T47D (cell line): ENCODE data around the gene PSTPIP1.
"Not testable (repeated sequence)": the region's sequence is repeated elsewhere in the genome, so short reads cannot be mapped to it uniquely, and the experiment has no call there.

Experiments used
- DNase-seq, 2 experiments: peaks; one replicate each; pipeline versions ENCODE4 v3.0.0 to v3.0.0-alpha.2; 2011 to 2012; ENCODE audit warnings: low read depth in 1 of 2, low spot score in 1 of 2
- JUND ChIP-seq: IDR thresholded peaks from 2 replicates; pipeline ENCODE4 v1.6.1; 2012; ENCODE audit warnings: low read depth
- in situ Hi-C: cut with HindIII; loops from 2 replicates; pipeline ENCODE4 v1.10.0; 2016; ENCODE audit warnings: low sequenced_read_pairs, low pct_unique_long_range_greater_than_20kb

The PSTPIP1 gene

DNA sequence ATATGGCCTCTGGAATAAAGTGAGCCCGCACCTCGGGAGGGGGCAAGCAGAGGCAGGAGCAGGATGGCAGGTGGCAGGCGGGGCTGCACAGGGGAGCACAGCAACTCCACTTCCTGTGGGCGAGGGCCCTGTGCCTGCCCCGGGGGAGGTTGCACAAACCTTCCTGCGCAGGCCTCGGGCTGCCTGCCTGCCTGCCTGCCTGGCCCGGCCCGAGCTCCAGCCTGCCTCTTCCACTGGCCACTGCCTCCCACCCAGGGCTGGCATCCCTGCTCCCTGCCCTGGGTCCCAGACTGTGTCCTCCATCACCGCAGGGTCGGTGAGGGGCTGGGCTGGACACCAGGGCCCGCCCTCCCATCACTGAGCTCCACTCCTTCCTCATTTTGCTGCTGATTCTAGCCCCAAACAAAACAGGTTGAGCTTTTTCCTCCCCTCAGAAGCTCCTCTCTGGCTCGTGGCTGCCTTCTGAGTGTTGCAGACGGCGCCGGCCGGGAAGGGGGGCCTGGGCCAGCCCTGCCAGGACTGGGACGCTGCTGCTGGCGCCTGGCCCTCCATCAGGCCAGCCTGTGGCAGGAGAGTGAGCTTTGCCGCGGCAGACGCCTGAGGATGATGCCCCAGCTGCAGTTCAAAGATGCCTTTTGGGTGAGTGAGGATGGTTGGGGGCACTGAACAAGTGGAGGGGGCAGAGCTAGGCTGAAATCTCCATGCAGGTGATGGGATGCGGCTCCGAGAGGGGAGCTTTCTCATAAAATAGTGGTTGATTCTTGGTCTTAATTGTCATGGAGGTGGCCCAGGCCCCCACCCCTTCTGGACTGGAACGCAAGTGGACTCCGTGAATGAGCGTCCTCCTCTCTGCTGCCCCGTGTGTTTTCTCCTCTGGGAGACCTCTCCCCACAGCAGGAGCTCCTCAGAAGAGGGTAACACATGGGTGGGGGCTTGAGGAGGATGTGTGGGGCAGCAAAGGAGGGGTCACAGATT is at the start of gene PSTPIP1:
PSTPIP1 (plus strand) TSS at position 156 of the 975 bp plus-strand sequence; CDS start at position 604, 448 bp downstream.
- in situ Hi-C loops: no loop called here
- no peak for TF ChIP-seq JUND
- no peak for DNase-seq

GRCh38 chr15:76945494-76946093 is 49.3 kb upstream of the PSTPIP1 start:
- no peak for DNase-seq
- in situ Hi-C loops: no loop called here
- no peak for TF ChIP-seq JUND

- TF ChIP-seq JUND: no peak
- DNase-seq: no peak
- in situ Hi-C loops: no loop called here
These were observed 47.5 kb upstream of the PSTPIP1 start for GRCh38 chr15:76947454-76947853.

DNA sequence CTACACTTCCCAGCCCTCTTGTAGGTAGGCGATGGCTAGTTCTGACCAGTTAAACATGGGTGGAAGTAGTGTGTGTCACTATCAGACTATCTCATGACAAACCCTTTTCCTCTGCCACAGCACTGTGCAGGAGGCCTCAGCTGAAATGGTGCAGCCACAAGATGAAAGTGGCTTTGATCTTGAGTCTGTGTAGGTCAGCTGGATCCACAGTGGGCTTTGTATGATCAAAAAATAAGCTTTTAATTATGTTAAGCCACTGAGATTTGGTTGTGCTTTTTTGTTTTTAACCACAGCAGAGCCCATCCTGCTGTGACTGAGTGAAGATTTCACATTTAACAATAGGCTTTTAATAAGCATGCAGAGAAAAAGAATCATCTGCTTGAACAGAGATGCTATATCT is 43.7 kb upstream of the PSTPIP1 start:
- TF ChIP-seq JUND: no peak
- in situ Hi-C loops: no loop called here

DNA sequence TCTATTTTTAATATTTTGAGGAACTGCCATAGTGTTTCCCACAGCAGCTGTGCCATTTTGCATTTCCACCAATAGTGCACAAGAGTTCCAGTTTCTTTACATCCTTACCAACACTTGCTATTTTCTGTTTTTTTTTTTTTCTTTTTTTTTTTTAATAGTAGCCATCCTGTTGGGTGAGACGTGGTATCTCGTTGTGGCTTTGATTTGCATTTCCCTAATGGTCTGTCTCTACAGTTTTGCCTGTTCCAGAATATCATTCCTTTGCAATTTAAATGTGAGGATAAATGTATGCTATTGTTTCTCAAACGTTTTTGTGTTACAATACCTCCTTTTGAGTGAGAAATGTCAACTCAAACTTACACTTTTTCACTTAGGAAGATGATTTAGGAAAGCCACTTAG is 41.0 kb upstream of the PSTPIP1 start:
- no peak for DNase-seq
- no peak for TF ChIP-seq JUND
- in situ Hi-C loops: no loop called here

More for the DNA sequence above, 43.7 kb upstream of the PSTPIP1 start:
- no peak for DNase-seq

DNA sequence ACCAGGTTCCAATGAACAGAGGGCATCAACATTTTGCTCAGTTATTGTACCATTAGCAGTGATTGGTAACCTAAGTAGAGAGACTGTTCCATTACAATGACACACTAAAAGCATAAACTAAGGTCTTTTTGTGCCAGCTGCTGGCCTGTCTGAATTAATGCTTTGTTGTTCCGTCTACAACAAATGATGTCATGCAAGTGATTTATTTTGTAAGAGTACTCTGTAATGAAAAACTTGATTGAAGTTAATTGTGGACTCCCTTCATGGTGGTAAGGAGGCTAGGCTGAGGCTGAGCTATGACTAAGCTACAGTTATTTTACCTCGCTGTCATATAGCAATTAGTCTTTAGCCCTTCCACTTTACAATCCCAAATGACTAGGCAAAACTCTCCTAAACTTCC is 40.2 kb upstream of the PSTPIP1 start:
- no peak for DNase-seq
- in situ Hi-C loops: no loop called here
- no peak for TF ChIP-seq JUND

DNA sequence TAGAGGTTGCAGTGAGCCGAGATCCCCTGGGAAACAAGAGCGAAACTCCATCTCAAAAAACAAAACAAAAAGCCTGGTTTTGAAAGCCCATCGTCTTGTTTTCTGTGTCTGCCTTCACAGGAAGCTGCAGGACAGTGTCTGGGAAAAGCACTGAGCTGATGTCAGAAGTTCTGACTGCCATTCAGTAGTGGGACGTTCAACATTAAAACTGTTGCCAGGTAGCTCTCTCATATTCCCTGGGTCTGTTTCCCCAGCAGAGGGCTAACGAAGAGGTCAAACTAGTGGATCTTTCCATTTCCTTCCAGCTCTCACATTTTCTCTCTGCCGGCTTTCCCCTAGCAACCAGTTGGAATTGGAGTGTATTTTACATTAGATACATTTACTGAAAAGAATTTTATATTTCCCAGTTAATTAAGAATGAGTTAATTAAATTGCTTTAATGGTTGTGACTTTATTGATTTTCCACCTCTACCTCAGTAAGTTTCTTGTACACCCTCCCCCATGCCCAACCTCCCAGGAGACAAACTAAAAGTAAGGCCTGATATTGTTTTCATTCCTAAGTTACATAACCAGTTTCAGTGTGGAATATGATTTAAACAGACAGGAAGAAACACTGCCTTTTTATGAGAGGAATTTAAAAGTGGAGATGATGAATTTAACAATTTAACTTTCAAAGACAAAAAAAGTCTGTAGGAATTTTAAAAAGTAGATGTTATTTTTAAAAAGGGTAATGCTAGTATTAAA is 33.5 kb upstream of the PSTPIP1 start:
- no peak for TF ChIP-seq JUND
- DNase-seq: peak in 1 of 2 experiments; percentile 9
- in situ Hi-C loops: no loop called here

GRCh38 chr15:76962337-76963013 is 32.5 kb upstream of the PSTPIP1 start:
- TF ChIP-seq JUND: no peak

DNA sequence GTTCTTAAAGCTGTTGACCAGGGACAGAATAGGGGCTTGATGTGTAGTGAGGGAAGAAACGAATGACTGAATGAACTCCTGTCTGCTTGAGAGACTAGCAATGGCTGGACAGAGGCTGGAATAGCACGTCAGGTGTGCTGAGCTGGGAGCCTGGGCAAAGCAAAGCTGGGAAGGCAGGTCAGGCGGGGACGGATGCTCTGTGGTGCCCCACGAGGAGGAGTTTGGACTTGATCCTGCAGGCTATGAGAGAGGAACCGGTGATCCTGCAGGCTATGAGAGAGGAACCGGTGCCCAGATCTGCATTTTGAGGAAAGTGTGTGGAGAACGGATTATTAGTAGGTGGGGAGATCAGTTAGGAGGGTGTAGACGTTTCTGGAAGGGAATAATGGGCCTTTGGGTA is 31.3 kb upstream of the PSTPIP1 start:
- in situ Hi-C loops: no loop called here
- peak; percentile 35 to 73 for DNase-seq
- TF ChIP-seq JUND: no peak

More at GRCh38 chr15:76962337-76963013, 32.5 kb upstream of the PSTPIP1 start:
- in situ Hi-C loops: no loop called here
- DNase-seq: no peak

DNA sequence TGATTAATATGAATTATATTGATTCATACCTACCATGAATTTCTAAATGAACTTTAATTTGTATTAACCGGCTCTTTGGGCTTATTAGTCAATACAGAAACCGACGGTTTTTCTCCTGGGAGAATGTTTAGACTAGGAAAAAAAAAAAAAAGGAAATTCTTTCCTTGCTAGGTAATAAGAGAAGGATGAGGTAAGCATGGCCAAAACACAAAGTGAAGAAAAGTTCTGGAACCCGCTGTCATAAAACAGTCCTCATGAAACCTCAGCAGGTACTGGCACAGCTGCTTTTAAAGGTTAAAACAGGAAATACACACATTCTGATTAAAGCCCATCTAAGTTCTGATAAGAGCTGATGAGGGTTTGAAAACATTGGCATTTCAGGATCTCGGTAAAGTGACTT is 30.8 kb upstream of the PSTPIP1 start:
- no peak for DNase-seq
- TF ChIP-seq JUND: no peak
- in situ Hi-C loops: no loop called here

DNA sequence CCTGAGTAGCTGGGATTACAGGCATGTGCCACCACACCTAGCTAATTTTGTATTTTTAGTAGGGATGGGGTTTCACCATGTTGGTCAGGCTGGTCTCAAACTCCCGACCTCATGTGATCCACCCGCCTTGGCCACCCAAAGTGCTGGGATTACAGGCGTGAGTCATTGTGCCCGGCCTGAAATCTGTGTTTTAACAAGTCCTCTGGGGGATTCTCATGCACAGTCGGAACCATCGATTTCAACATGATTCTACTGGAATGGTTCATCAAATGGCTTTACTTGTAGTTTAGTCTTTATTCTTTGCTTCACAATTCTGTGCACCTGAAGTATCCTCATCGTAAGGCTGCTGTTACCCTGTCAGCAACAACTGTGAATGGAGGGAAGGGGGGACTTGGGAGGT is 28.9 kb upstream of the PSTPIP1 start:
- in situ Hi-C loops, DNase-seq: not testable (repeated sequence)

DNA sequence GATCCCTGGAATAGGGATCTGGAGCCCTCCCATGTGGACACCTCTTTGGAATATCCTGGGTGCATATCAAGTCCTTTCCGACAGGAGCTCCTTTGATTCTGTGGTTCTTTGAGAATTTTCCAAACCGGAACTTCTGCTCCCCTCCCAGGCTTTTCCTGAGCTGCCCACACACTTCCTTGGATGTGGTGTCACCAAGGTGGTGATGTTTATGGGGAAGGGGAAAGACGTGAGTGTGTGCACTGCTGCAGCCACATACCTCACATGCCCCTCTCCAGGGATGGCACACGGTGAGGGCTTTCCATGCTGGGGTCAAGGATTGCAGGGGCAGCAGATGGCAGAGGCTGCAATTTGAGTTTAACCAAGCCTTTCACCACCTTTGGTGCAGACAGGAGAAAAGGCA is 27.9 kb upstream of the PSTPIP1 start:
- TF ChIP-seq JUND: no peak
- no peak for DNase-seq
- in situ Hi-C loops: no loop called here
